T-helper 22 cell (primary cell): Measurements from ENCODE around the gene HNRNPDL.
"Not testable (repeated sequence)": the region's sequence is repeated elsewhere in the genome, so short reads cannot be mapped to it uniquely, and the experiment has no call there.

Experiments used
- DNase-seq: peaks from one replicate; pipeline ENCODE4 v3.0.0-alpha.2; 2020; ENCODE audit warnings: low read depth

Gene HNRNPDL

DNA sequence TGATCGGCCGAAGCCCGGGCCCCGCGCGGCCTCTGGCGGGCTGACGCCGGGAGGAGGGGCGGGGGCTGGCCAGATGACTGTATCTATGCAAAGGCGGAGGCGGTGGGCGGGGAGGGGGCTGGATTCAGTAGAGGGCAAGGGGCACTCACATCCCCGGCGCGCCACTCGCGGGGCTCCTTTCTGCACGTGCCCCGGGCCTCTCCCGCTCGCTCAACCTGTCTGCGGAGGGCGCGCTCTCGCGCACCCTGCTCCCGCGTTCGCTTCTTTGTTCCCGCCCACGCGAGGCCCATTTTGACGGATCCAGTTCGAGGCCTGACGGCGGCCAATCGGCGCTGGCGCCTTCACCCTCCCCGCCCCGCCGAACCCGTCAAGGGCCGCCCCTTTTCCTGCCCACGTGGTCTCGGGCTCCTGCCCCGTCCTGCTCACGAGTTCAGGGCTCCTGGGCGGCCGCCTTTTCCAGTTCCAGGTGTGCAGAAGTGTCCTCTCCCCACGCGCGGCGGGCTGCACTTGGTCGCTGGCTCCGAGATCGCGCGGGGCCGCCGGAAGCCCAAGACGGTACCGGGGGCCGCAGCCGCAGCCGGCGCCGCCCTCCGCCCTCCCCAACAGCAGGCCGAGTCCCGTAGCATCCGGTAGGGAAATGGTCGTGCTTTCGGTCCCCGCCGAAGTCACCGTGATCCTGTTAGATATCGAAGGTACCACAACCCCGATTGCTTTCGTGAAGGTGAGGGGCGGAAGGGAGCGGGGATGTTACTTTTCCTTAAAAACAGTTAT, at the start of gene HNRNPDL, which contains the start of gene ENOPH1:
Gene HNRNPDL (minus strand): TSS at position 270 of the 771 bp plus-strand sequence. CDS start 772 bp downstream, outside the sequence.
Gene ENOPH1 (plus strand): TSS at position 398 of the 771 bp plus-strand sequence. CDS start 240 bp downstream, at position 638.
- peak; percentile 93 for DNase-seq

DNA sequence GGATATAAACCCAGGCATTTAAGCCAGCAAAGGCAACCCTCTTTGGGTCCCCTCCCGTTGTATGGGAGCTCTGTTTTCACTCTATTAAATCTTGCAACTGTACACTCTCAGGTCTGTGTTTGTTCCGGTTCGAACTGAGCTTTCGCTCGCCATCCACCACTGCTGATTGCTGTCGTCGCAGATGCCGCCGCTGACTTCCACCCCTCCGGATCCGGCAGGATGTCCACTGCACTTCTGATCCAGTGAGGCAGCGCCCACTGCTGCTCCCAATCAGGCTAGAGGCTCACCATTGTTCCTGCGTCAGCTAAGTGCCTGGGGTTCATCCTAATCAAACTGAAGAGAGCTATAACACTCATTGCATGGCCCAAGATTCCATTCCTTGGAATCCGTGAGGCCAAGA, 49.3 kb upstream of the HNRNPDL start:
- no peak for DNase-seq

DNA sequence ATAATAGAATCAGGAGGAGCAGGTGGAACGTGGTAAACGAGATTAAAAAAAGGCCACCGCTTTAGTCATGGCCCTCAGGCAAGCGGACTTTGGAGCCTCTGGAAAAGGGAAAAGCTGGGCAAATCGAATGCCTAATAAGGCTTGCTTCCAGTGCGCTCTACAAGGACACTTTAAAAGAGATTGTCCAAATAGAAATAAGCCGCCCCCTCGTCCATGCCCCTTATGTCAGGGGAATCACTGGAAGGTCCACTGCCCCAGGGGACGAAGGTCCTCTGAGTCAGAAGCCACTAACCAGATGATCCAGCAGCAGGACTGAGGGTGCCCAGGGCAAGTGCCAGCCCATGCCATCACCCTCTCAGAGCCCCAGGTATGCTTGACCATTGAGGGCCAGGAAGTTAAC, 47.2 kb upstream of the HNRNPDL start:
- DNase-seq = not testable (repeated sequence)

DNA sequence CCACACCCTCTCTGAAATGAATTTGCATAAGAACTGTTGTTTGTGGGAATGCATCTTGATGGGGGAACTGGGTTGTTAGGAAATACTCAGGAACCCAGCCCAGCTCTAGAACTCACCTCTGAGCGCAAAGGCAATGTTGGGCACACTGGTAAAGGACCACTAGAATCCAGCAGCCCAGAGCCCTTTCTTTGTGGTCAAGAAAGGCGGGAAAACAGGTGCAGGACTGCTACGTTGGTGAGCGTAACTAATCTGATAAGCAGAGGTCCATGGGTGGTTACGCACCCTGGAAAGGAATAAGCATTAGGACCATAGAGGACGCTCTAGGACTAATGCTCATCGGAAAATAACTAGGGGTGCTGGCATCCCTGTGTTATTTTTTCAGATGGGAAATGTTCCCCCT, 45.7 kb upstream of the HNRNPDL start:
- DNase-seq = not testable (repeated sequence)

DNA sequence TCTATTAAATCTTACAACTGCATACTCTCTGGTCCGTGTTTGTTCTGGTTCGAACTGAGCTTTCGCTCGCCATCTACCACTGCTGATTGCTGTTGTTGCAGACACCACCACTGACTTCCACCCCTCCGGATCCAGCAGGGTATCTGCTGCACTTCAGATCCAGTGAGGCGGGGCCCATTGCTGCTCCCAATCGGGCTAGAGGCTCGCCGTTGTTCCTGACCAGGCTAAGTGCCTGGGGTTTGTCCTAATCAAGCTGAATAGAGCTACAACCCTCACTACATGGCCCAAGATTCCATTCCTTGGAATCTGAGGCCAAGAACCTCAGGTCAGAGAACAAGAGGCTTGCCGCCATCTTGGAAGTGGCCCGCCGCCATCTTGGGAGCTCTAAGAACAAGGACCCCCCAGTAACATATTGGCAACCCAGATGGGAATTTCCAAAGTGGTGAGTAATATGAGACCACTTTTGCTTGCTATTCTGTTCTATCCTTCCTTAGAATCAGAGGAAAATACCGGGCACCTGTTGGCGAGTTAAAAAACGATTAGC, 43.4 kb upstream of the HNRNPDL start:
- DNase-seq = no peak

DNA sequence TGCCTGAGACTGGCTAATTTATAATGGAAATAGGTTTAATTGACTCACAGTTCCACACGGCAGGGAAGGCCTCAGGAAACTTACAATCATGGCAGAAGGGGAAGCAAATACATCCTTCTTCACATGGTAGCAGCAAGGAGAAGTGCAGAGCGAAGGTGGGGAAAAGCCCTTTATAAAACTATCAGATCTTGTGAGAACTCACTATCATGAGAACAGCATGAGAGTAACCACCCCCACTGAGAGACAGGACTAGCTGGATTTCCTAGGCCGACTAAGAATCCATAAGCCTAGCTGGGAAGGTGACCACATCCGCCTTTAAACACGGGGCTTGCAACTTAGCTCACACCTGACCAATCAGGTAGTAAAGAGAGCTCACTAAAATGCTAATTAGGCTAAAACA, 42.8 kb upstream of the HNRNPDL start:
- DNase-seq = not testable (repeated sequence)

DNA sequence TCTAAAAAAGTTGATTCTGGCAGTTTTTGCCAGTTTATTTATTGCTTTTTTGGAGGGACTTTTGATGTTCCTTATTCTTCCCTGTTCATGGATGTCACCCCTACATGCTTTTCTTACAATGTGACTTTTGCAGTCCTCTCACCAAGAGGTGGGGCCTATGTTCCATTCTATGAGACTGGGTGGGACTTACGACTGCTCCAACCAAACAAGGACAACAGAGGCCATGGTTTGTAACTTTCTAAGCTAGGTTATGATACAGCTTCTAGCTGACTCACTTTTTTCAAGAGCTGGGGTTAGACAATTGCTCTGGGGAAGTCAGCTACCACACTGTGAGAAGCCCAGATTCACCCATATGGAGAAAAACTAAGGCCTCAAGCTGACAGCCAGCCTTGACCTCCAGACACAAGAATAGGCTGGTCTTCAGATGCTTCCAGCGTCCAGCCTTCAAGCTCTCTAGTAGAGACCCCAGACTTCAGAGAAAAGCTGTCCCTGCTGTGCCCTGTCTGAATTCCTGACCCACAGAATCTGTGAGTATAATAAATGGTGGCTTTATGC, 39.6 kb upstream of the HNRNPDL start:
- DNase-seq = no peak

DNA sequence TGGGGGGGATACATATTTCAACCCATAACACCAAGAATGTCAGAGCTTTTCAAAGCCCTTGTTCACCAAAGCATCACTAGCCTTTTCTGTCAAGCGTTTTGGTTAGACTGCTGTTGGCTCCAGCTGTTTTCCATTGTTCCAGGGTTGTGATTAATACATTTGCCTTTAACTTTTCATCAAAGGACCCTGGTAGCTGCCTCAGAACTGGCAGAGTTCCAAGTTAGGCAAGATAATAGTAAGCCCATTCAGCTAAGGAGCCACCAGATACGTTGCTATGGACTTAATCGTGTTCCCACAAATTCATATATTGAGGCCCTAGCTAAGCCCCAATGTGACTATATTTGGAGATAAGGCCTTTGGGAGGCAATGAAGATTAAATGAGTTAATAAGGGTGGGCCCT, 37.2 kb upstream of the HNRNPDL start:
- no peak for DNase-seq

DNA sequence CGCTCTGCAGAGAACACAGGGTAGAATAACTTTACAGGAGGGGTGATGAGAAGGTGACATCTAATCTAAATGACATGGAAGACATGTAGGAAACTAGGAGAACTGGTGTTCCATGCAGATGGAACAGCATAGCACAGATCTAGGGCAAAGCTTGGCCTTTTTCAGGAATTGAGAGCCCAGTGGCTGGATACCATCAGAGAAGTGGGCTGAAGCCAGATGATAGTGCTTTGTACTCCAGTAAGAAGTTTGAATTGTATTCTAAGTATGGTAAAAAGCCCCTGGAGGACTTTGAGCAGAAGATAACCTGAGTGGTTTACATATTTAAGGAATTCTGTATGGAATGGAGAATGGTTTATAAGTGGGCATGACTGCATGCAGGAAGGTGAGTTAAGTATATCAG, 33.0 kb upstream of the HNRNPDL start:
- DNase-seq = no peak

DNA sequence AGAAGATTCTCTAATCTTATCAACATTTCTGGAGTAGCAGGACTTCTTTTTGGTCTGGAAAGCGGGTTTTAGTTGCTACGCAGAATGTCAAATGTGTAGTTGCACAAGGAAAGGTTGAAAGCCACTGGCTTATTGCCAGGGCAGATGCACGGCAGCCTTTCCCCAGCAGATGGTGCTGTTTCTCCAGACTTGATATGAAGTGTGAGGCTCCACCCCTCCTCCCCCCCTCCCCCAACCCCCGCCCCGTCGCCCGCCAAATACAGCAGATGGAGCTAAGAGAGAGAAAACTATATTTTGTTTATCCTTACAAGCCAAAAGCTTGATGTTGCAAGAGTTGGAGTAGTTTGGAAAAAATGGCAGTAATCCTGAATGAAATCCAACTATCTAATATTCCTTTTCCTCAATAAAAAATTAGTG, 32.2 kb upstream of the HNRNPDL start:
- peak; percentile 55 for DNase-seq

DNA sequence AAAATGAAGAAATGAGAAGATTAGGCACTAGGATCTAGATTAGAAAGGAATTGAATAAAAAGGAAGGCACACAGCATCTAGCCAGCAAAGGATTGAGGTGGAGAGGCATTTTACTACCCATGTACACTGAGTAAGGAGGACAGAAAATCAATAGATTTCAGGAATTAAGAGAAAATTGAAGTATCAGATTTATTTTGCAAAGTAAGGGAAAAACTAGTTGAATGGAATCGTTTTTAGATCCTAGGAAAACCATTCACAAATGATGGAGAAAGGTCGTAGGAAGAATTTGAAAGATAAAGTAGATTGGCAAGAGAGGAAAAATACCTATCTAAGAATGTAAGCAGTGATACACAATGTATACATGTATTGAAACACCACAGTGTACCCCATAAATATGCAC, 31.4 kb upstream of the HNRNPDL start:
- DNase-seq = no peak

DNA sequence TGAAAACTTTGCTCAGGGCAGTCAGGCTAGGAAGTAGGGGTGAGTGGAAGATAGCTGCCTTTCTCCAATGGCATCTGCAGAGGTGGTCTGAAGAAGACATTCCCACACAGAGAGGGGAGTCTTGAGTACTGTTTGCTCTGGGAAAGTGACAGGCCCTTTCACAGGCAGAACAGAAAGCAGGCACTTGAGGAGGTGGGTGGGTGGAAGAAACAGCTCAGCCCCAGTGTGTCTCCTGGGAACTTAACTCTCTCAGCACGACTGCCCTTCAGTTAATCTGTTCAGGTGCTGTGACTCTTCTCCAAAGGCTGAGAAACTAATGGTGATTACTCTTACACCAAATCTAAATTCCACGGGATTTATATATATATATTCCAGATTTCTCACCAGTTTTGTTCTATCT, 28.5 kb upstream of the HNRNPDL start:
- no peak for DNase-seq

DNA sequence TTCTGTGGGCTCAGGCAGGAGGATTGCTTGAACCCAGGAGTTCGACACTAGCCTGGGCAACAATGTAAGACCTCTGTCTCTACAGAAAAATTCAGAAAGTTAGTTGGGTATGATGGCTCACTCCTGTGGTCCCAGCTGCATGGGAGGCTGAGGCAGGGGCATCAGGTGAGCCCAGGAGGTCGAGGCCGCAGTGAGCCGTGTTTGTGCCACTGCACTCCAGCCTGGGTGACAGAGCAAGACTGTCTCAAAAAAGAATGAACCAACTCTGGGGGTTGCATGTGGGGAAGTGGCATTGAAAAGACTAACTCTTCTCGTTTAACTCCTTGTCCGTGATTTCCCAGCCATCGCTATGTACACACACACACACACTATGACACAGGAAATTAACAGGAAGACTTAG, 27.0 kb upstream of the HNRNPDL start:
- no peak for DNase-seq

DNA sequence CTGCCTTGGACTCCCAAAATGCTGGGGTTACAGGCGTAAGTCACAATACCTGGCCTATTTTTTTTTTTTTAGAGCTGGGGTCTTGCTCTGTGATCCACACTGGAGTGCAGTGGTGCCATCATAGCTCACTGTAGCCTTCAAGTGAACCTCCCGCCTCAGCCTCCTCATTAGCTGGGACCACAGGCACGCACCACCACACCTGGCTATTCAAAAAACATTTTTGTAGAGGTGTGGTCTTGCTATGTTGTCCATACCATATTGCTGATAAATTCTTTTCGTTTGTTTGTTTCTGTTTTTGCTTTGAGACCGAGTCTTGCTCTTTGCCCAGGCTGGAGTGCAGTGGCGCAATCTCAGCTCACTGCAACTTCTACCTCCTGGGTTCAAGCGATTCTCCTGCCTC, 21.8 kb upstream of the HNRNPDL start:
- no peak for DNase-seq

DNA sequence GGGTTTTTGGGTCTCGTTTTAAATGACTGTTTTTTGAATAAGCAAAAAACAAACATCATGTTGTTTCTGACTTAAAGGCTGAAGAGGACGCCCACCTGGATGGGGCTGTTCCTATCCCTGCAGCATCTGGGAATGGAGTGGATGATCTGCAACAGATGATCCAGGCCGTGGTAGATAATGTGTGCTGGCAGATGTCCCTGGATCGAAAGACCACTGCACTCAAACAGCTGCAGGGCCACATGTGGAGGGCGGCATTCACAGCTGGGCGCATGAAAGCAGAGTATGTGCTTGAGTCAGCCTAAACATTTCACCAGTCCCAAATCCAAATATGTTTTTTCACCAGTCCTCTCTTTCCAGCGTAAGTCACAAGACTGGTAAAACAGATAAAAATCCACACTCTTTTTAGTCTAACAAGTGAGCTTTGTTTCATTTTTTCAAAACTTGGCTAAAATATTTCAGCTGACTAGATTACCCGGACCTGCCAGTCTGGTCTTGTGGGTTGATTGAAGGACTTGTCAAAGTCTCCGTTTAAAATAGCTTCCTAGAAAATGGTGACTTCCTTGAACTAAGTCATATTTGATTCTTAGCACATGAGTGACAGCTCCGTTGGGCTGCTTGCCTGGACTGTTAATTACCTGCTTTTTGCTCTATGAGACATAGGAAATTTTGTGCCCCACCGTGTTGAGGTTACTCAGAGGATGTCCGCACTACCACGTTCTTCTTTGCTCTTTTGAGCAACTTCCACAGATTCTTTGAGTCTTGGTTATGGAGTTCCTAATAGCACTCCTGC, 20.9 kb upstream of the HNRNPDL start:
- DNase-seq = no peak

DNA sequence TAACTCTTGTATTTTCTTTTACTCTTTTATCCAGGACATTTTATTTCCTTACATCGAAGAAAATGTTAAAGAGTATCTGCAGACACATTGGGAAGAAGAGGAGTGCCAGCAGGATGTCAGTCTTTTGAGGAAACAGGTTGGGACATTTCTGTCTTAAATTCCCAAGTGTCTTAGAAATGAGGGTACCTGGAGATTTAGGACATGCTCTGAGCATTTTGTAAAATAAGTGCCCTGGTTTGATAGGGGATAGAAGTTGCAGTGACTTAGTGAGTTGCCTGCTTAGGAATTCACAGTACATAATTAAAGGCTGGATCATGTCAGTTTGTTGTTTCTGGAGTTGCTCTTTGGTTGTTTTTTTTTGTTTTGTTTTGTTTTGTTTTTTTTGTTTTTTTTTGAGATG, 17.6 kb upstream of the HNRNPDL start:
- DNase-seq = no peak

DNA sequence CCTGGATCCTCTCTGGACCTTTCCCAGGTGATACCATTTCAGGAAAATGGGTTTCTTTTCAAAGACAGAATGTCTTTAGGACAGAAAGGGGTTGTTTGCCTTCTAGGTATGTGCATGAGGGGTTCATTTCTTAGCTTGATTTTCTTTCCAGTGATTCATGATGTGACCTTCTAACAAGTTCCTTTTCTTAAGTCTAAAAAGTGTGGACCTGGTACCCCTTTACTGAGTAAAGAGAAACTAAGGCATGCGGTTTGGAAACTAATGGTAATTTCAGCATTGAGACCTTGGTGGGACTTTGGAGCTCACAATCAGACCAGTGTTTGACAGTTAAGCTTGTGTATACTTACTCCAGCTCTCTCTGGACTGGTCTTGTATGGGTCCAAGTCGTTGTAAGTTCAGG, 8.8 kb upstream of the HNRNPDL start:
- DNase-seq = no peak

DNA sequence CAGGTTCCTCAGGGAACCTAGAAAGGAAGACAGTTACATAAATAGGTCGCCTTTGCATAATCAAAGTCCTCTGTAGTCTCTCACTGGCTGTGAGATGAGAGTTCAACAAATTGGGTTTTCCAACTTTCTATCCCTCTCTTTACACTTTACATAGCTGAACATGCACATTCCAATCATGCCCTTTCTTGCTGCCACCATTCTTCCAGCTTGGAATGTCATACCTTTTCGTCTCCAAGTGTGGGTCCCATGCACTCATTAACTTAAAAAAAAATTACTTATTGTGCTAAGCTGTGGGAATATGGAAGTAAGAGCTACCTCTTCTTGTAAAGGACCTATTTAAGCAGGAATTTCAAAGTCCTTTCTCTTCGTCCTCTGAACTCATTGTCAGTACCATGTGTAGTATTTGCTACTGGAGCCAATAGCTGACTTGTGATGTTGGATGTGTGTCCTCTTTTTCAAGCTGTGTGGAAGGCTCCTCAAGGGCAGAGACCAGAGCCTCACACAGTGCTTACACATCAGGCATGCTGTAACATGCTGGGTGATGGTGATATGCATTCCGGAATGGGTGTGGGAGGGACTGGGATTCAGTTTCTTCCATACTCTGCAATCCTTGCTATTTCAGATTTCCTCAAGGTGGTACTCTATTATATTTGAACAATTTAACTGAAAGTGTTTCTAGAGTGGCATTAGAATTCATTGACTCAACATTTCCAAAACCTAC, 7.2 kb upstream of the HNRNPDL start:
- no peak for DNase-seq

DNA sequence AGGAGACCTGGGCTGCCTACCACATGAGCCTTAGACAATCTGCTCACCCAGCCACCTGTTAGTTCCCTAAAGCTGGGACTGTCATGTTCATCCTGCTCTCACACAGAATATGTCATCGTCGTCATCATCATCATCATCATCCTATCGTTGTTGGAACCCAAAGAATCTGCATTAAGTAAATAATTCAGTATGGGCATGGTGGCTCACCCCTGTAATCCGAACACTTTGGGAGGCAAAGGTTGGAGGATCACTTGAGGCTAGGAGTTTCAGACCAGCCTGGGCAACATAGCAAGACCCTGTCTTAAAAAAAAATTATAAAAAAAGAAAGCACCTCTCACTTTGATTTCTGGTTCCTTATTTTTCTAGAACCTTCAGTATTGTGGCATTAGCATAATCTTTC, 6.5 kb upstream of the HNRNPDL start:
- no peak for DNase-seq

DNA sequence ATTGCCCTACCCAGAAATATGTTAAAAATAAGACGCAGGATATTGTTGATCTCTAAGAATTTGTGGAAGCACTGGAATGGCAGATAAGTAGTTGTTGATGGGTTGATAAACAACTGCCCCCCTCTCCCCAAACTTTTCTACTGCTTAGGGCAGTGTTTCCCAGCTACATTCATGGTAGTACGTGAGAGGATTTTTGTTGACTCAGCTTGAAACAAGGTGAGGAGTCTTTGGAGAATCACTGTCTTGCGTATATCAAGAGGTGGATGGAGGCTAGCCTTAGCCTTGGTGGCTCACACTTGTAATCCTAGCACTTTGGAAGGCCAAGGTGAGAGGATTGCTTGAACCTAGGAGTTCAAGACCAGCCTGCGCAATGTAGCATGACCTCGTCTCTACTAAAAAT, 5.9 kb upstream of the HNRNPDL start:
- no peak for DNase-seq

DNA sequence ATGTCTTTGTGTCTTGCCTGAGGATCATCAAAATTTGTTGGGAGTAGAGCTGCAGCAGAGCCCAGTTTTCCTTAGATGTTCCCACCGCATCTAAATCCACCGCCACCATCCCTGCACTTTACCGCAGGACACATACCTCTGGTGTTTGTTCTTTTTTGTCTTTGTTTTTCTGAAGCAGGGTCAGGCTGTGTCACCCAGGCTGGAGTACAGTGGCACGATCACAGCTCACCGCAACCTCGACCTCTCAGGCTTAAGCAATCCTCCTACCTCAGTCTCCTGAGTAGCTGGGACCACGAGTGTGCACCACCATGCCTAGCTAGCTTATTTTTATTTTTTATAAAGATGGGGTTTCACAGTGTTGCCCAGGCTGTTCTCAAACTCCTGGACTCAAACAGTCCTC, 4.7 kb upstream of the HNRNPDL start:
- no peak for DNase-seq

DNA sequence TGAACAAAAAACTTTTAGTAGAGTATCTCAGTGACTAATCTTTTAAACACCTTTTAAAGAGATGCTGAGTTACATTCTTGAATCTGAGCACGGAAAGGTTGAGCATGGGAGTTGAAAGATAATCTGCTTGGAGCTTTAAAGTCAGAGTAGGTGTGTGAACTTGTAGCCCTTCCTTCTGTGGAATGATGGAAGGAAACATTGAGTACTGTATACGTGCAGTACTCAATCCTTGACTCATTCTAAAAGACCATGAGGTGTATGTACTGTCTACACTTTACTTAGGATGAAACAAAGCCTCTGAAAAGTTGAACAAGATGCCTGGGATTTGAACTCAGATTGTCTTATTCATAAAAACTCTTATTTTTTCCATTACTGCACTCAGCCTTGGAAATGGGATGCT, 3.5 kb upstream of the HNRNPDL start:
- no peak for DNase-seq
